Endothelial cell (in vitro differentiated cells): Measurements from ENCODE around the gene SLC36A2. TPM values are rescaled to one million over a fixed set of nuclear protein-coding genes. Genes with fewer than 3 reads are reported as not detected.
"Not testable (repeated sequence)": the region's sequence is repeated elsewhere in the genome, so short reads cannot be mapped to it uniquely, and the experiment has no call there.

Experiments used
- DNase-seq: peaks from one replicate; pipeline ENCODE4 v3.0.0; 2021; ENCODE audit warnings: low spot score
- H3K27ac Mint-ChIP-seq: one replicate; pipeline ENCODE4 v1.8.0; 2021; ENCODE audit warnings: mixed read lengths, inconsistent platforms; ENCODE audit not compliant: unreplicated experiment
- H3K27me3 Mint-ChIP-seq: one replicate; pipeline ENCODE4 v1.8.0; 2021; ENCODE audit warnings: mild to moderate bottlenecking, moderate library complexity, mixed read lengths, inconsistent platforms; ENCODE audit not compliant: unreplicated experiment
- H3K36me3 Mint-ChIP-seq: one replicate; pipeline ENCODE4 v1.8.0; 2021; ENCODE audit warnings: mild to moderate bottlenecking, low read depth, mixed read lengths, inconsistent platforms; ENCODE audit not compliant: unreplicated experiment
- H3K4me1 Mint-ChIP-seq: one replicate; pipeline ENCODE4 v1.8.0; 2021; ENCODE audit warnings: mild to moderate bottlenecking, mixed read lengths, inconsistent platforms; ENCODE audit not compliant: unreplicated experiment
- H3K4me3 Mint-ChIP-seq: one replicate; pipeline ENCODE4 v1.8.0; 2021; ENCODE audit warnings: mild to moderate bottlenecking, mixed read lengths, inconsistent platforms; ENCODE audit not compliant: unreplicated experiment
- H3K9me3 Mint-ChIP-seq: one replicate; pipeline ENCODE4 v1.8.0; 2021; ENCODE audit warnings: mixed read lengths, inconsistent platforms; ENCODE audit not compliant: unreplicated experiment
- total RNA-seq: library from RNA; stranded (reverse); fragmentation: NEBNext Ultra II Directional; extraction: Animal tissue kit (Norgen Biotek cat#: 25700); gene quantifications from one replicate; pipeline ENCODE4 v1.2.1, GENCODE V29; 2021; ENCODE audit not compliant: unreplicated experiment
- TF ChIP-seq, protein P1 (sequence below): fragments of 200-600 bp; sonication (generic); IDR thresholded peaks from one replicate; pipeline ENCODE4 v1.5.0; 2021; ENCODE audit warnings: antibody characterized with exemption; ENCODE audit not compliant: unreplicated experiment

SLC36A2 gene
- total RNA-seq, 1 donor from 2014 or later = not detected

DNA sequence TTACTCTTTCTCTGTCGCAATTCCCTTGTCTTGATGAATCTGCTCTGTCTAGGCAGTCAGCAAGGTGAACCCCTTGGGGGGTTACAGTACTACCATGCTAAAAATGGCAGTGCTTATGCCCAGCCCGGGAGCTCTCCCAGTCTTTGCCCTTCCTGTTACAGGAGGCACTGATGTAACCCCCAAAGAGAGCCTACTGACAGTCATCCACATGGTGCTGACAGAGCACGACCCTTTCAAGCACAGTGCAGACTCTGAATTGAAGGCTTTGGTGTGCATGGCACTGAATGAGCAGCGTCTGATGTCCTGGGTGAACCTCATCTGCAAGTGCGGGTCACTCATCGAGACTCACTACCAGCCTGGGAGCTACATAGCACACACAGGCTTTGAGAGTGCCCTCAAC lies 34.5 kb upstream of the SLC36A2 start:
- Mint-ChIP-seq H3K9me3 (no peaks in the 10 kb centered on the region), H3K27me3 (peaks cover 6% of the 10 kb centered on the region), H3K4me1 (peaks cover 9% of the 10 kb centered on the region), H3K27ac (no peak overlapping the region), H3K36me3 (no peaks in the 10 kb centered on the region), H3K4me3 (no peak overlapping the region)
- no peak for DNase-seq
- TF ChIP-seq, protein P1, sequence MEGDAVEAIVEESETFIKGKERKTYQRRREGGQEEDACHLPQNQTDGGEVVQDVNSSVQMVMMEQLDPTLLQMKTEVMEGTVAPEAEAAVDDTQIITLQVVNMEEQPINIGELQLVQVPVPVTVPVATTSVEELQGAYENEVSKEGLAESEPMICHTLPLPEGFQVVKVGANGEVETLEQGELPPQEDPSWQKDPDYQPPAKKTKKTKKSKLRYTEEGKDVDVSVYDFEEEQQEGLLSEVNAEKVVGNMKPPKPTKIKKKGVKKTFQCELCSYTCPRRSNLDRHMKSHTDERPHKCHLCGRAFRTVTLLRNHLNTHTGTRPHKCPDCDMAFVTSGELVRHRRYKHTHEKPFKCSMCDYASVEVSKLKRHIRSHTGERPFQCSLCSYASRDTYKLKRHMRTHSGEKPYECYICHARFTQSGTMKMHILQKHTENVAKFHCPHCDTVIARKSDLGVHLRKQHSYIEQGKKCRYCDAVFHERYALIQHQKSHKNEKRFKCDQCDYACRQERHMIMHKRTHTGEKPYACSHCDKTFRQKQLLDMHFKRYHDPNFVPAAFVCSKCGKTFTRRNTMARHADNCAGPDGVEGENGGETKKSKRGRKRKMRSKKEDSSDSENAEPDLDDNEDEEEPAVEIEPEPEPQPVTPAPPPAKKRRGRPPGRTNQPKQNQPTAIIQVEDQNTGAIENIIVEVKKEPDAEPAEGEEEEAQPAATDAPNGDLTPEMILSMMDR = no peak

DNA sequence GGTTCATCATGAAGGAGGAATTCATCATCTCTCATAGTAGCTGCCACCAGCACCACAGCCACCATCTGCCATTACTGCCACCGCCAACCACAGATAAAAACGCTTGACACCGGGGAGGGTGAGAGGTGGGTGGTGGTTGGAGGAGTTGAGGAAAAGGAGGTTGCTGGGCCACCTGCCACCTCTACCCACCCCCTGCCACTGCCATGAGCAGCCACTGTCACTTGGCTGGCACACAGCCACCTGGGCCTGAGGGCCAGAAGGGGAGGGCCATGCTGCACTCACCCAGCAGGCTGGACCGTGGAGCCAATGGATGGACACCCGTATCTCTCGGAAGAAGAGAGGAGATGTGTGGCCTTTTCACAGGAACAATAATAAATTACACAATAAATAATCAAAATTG lies 31.3 kb upstream of the SLC36A2 start:
- peaks cover 4% of the 10 kb centered on the region for H3K27me3 Mint-ChIP-seq
- H3K9me3 Mint-ChIP-seq = no peaks in the 10 kb centered on the region
- DNase-seq = no peak
- no peaks in the 10 kb centered on the region for H3K36me3 Mint-ChIP-seq
- no peak overlapping the region for H3K27ac Mint-ChIP-seq
- H3K4me1 Mint-ChIP-seq = no peaks in the 10 kb centered on the region
- TF ChIP-seq, protein P1 = no peak
- no peak overlapping the region for H3K4me3 Mint-ChIP-seq

DNA sequence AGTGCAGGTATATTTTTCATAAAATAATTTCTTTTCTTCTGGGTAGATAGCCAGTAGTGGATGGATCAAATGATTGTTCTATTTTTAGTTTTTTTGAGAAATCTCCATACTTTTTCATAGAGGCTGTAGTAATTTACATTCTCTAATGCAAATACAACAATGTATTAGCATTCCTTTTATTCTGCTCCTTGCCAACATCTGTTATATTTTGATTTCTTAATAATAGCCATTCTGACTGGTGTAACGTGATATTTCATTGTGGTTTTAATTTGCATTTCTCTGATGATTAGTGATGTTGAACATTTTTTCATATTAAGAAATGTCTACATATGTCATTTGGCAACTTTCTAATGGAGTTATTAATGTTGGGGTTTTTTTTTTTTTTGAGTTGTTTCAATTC lies 27.2 kb upstream of the SLC36A2 start:
- Mint-ChIP-seq H3K9me3 (no peaks in the 10 kb centered on the region), H3K36me3 (no peaks in the 10 kb centered on the region), H3K27me3 (no peaks in the 10 kb centered on the region), H3K4me3 (no peak overlapping the region), H3K4me1 (no peaks in the 10 kb centered on the region), H3K27ac (no peak overlapping the region)
- TF ChIP-seq, protein P1 = no peak
- no peak for DNase-seq

DNA sequence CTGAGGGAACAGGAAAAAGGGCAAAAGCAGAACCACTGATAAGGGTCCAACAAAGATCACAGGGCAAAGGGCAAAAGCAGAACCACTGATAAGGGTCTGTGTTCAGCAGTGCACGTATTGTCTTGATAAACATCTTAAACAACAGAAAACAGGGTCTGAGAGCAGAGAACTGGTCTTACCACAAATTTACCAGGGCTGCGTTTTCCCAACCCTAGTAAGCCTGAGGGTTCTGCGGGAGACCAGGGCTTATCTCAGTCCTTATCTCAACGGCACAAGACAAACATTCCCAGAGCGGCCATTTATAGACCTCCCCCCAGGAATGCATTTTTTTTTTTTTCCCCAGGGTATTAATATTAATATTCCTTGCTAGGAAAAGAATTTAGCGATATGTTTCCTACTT lies 19.7 kb upstream of the SLC36A2 start:
- H3K9me3 Mint-ChIP-seq, H3K4me3 Mint-ChIP-seq, H3K4me1 Mint-ChIP-seq: not testable (repeated sequence)

DNA sequence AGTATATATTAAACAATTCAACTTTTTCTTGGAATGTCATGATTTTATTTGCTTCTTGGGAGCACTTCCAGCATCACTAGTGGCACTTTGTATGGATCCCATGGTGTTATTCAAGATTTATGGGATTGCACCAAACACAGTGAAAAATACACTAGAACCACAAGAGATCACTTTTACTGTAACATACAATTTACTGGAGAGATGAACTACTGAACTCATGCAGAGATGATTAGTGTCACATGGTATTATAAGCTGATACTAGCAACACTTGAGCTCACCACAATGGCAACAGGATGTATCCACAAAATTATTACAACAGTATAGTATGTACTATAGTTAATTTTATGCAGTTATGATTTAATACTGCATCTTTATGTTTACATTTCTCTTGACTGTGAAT lies 16.3 kb upstream of the SLC36A2 start:
- no peaks in the 10 kb centered on the region for H3K27me3 Mint-ChIP-seq
- H3K27ac Mint-ChIP-seq = no peak overlapping the region
- H3K36me3 Mint-ChIP-seq = peaks cover 4% of the 10 kb centered on the region
- no peaks in the 10 kb centered on the region for H3K9me3 Mint-ChIP-seq
- H3K4me3 Mint-ChIP-seq = no peak overlapping the region
- H3K4me1 Mint-ChIP-seq = no peaks in the 10 kb centered on the region
- no peak for DNase-seq
- TF ChIP-seq, protein P1 = no peak

More for the DNA sequence above, 19.7 kb upstream of the SLC36A2 start:
- not testable (repeated sequence) for H3K27me3 Mint-ChIP-seq, H3K27ac Mint-ChIP-seq, DNase-seq, H3K36me3 Mint-ChIP-seq

DNA sequence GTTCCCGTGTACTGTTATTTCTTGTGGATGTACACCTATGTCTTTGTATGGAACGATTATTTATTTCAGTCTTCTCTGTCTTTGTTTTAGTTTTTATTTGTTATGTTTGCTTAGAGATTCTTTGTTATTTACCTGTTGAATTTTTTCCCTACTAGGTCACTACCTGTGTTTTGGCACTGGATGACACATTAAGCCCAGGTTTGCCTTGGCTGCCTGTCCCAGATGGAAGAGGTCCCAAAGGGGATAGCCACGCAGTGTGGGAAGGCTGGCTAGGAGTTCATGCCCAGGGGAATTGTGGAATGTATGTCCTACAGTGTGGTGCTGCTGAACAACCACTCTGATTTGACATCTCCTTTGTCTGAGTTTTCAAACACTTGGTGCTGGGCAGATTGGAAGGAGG lies 15.6 kb upstream of the SLC36A2 start:
- no peak overlapping the region for H3K27ac Mint-ChIP-seq
- H3K9me3 Mint-ChIP-seq = no peaks in the 10 kb centered on the region
- DNase-seq = no peak
- H3K36me3 Mint-ChIP-seq = peaks cover 4% of the 10 kb centered on the region
- H3K4me1 Mint-ChIP-seq = no peaks in the 10 kb centered on the region
- no peaks in the 10 kb centered on the region for H3K27me3 Mint-ChIP-seq
- TF ChIP-seq, protein P1 = no peak
- no peak overlapping the region for H3K4me3 Mint-ChIP-seq
